Ascending aorta (tissue), 2 donors: ENCODE data around the gene SGCD. TPM values are rescaled to one million over a fixed set of nuclear protein-coding genes. Genes with fewer than 3 reads are reported as not detected.

Experiments
- DNase-seq, 2 donors: peaks; one replicate each; pipeline ENCODE4 v3.0.0-alpha.2; 2019; ENCODE audit warnings: low spot score in 2 of 2
- H3K27ac ChIP-seq, 2 donors: fragments of 200-600 bp; sonication (generic); one replicate each; pipeline ENCODE4 v1.5.1; 2016 to 2017; ENCODE audit warnings: mild to moderate bottlenecking in 1 of 2
- H3K27me3 ChIP-seq: fragments of 200-600 bp; sonication (generic); one replicate; pipeline ENCODE4 v1.5.1; 2017
- H3K36me3 ChIP-seq, 2 donors: fragments of 200-600 bp; sonication (generic); one replicate each; pipeline ENCODE4 v1.5.1; 2016
- H3K4me1 ChIP-seq, 2 donors: fragments of 200-600 bp; sonication (generic); one replicate each; pipeline ENCODE4 v1.5.1; 2016 to 2017; ENCODE audit warnings: mild to moderate bottlenecking in 1 of 2
- H3K4me3 ChIP-seq, 2 donors: fragments of 200-600 bp; sonication (generic); one replicate each; pipeline ENCODE4 v1.5.1; 2016 to 2017; ENCODE audit warnings: mild to moderate bottlenecking in 1 of 2
- H3K9me3 ChIP-seq, 2 donors: fragments of 200-600 bp; sonication (generic); one replicate each; pipeline ENCODE4 v1.5.1; 2016
- intact Hi-C: fragments of 100-400 bp; cut with DNase I; formaldehyde crosslinking; loops from one replicate; pipeline ENCODE4 v1.15.1; 2023
- total RNA-seq: library from RNA; depleted of rRNA; stranded (reverse); fragments of >200 nt; gene quantifications from one replicate; pipeline ENCODE4 v1.1.0, GENCODE V29; 2016
- TF ChIP-seq, protein P1 (sequence below), 3 experiments: fragments of 200-600 bp in 2 of 3; fragments of 450-650 bp in 1 of 3; sonication (generic) in 2 of 3; IDR thresholded peaks; one replicate each; pipeline ENCODE4 v1.5.1; 2016 to 2019; ENCODE audit warnings: antibody characterized with exemption in 3 of 3, mild to moderate bottlenecking in 1 of 3, moderate library complexity in 1 of 3

The SGCD gene
- total RNA-seq, 1 donor from 2014 or later: 4.0 TPM

DNA sequence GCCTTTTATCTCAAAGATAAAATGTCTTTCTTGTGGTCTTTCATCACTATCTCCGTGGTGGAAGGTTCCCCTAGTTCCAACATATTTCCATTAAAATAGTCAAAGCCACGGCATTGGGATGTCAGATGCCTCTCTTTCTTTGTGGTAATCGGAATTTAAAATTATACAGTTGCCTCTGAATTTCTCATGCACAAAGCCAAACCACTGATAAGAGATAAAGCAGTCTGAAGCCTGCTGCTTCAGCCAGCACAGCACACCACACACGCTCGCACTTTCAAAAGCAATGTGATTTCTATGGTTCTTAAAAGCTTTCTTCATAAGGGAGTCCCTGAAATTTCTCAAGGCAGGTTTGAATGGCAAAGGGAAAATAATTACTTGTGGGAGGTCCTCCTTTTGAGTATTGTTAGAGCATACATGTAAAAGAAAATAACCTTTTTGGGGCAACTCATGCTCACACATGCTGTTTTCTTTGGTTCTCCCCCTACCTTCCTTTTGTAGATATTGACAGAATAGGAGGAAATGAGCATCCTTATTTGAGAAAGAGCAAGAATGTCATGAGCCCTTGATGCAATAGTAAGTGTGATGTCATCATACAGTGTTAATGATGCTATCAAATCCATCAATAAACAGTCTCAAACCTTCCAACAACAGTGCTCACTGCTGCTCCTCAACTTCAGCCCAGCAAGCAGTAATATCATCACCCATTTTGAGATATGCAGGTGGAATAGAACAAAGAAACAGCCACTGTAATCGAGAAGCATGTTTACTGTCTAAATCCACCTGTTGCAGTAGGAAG lies 437.4 kb downstream of the SGCD start:
- H3K4me1 ChIP-seq: no peaks in the 10 kb centered on the region
- no peak for DNase-seq
- intact Hi-C loops: no loop called here

DNA sequence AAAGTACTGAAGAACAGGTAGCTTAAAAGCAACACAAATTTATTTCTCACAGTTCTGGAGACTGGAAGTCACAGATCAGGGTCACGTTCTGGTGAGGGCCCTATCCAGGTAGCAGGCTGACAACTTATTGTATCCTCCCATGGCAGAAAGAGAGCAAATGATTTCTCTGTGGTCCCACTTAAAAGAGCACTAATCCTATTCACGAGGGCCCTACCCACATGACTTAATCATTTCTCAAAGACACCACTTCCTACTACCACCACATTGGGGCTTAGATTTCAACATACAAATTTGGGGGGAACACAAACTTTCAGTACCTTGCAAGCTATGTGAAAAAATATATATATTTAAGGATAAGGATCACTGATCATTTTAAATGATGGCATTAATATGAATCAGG lies 447.3 kb downstream of the SGCD start:
- Histone ChIP-seq H3K27me3 (no peaks in the 10 kb centered on the region), H3K36me3 (no peaks in the 10 kb centered on the region), H3K4me3 (no peak overlapping the region), H3K27ac (no peak overlapping the region), H3K4me1 (no peaks in the 10 kb centered on the region), H3K9me3 (no peaks in the 10 kb centered on the region)
- DNase-seq: no peak
- TF ChIP-seq, protein P1, sequence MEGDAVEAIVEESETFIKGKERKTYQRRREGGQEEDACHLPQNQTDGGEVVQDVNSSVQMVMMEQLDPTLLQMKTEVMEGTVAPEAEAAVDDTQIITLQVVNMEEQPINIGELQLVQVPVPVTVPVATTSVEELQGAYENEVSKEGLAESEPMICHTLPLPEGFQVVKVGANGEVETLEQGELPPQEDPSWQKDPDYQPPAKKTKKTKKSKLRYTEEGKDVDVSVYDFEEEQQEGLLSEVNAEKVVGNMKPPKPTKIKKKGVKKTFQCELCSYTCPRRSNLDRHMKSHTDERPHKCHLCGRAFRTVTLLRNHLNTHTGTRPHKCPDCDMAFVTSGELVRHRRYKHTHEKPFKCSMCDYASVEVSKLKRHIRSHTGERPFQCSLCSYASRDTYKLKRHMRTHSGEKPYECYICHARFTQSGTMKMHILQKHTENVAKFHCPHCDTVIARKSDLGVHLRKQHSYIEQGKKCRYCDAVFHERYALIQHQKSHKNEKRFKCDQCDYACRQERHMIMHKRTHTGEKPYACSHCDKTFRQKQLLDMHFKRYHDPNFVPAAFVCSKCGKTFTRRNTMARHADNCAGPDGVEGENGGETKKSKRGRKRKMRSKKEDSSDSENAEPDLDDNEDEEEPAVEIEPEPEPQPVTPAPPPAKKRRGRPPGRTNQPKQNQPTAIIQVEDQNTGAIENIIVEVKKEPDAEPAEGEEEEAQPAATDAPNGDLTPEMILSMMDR (IDR thresholded peaks at IDR 0.05): no peak
- intact Hi-C loops: no loop called here

More for the DNA sequence above, 437.4 kb downstream of the SGCD start:
- Histone ChIP-seq H3K4me3 (no peak overlapping the region), H3K9me3 (no peaks in the 10 kb centered on the region), H3K36me3 (peaks cover 0 to 3% of the 10 kb centered on the region in 2 donors), H3K27me3 (no peaks in the 10 kb centered on the region), H3K27ac (no peak overlapping the region)
- TF ChIP-seq, protein P1 (IDR thresholded peaks at IDR 0.05): no peak

DNA sequence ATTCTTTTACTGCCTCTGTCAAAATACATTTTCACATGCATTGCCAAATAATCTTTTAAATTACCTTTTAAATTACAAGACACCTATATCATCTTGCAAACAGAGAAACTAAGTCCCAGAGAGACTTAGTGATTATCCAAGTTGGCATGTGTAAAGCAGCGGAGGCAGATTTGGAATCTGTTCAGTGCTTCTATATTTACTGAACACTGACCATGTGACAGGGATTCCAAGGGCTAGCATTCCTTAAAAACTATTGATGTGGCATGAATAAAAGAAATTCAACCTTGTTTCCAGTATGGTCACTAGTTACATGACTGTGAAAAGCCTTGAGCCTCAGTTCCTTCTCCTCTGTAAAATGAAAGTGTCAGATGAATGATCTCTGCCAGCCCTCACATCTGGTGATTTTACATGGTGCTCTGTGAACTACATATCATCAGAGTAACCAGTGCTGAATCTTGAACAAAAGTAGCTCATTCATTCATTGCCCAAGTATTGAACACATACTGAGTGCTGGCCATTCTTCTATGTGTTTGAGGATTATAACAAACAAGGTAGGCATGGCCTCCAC lies 451.3 kb downstream of the SGCD start:
- Histone ChIP-seq H3K4me1 (no peaks in the 10 kb centered on the region), H3K27me3 (no peaks in the 10 kb centered on the region), H3K9me3 (no peaks in the 10 kb centered on the region), H3K4me3 (no peak overlapping the region), H3K36me3 (no peaks in the 10 kb centered on the region), H3K27ac (no peak overlapping the region)
- TF ChIP-seq, protein P1 (IDR thresholded peaks at IDR 0.05): no peak
- no peak for DNase-seq
- intact Hi-C loops: no loop called here

DNA sequence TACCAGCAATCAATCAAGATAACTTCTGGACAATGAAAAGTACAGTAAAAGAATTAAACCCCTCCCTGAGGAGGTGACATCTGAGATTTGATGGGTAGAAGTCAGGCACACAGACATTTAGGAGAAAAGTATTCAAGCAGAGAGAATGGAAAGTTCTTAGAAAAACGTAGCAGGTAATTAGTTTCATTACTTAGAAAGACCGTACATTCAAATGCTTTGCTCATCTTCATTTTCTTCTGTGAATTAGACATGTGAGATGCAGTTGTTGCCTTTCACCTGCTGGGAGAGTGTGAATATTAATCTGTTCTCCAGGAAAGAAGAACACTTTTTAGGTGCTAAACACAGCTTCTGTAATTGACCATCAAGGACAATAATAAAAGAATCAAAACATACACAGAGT lies 451.8 kb downstream of the SGCD start:
- intact Hi-C loops: no loop called here
- DNase-seq: no peak
- TF ChIP-seq, protein P1 (IDR thresholded peaks at IDR 0.05): no peak

DNA sequence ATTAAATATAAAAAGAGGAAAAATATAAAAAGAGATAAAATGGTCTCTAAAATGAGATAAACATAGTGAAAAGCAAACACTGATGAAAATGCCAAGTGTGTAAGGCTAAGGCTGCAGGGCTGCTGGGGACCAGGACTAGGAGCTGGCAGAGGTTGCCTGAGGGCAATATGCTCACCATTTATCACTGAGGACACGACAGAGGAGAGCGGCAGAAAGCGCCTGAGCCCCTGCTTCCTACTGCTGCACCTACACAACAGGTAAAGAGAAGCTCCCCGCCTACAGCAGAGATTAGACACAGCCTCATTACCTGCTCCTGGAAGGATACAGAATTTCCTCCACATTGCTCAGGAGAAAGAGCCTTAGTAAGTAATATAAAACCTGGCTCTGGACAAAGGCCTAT lies 452.5 kb downstream of the SGCD start:
- Histone ChIP-seq H3K36me3 (no peaks in the 10 kb centered on the region), H3K27ac (no peak overlapping the region), H3K27me3 (no peaks in the 10 kb centered on the region), H3K4me1 (no peaks in the 10 kb centered on the region), H3K9me3 (peaks cover 0 to 5% of the 10 kb centered on the region in 2 donors), H3K4me3 (no peak overlapping the region)
- intact Hi-C loops: no loop called here
- TF ChIP-seq, protein P1 (IDR thresholded peaks at IDR 0.05): no peak
- DNase-seq: no peak

More for the DNA sequence above, 451.8 kb downstream of the SGCD start:
- Histone ChIP-seq H3K4me3 (no peak overlapping the region), H3K27me3 (no peaks in the 10 kb centered on the region), H3K36me3 (no peaks in the 10 kb centered on the region), H3K4me1 (no peaks in the 10 kb centered on the region), H3K9me3 (peaks cover 0 to 5% of the 10 kb centered on the region in 2 donors), H3K27ac (no peak overlapping the region)
